Measurements from ENCODE around the gene ACBD3. TPM values are rescaled to one million over a fixed set of nuclear protein-coding genes. Genes with fewer than 3 reads are reported as not detected.

Gene ACBD3
- total RNA-seq, 1 donor, result 72.0 TPM

DNA sequence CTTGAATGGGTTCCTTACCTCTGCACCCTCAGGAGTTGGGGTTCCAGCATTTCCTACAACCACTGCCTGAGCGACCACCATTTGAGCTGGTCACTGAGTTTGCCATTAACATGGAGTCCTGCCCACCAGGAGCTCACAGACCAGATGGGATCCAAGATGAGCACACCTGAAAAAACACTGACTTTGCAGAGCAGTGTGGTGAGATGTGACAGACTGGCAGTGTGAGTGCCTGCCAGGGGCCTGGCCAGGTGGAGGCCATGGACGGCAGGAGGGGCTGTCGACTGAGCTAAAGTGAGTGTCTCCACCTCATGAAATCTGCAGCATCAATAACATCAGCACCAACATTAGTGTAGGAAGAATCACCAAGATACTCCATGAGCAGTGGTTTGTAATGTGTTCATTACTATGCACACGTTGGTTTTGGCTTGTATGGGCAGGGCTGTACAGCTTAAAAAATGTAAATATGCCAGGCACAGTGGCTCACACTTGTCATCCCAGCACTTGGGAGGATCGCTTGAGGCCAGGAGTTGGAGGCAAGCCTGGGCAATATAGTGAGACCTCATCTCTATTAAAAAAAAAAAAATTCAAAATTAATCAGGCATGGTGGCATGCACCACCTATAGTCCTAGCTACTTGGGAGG, 24.8 kb upstream of the ACBD3 start:
- DNase-seq (ENCODE audit: low read depth), result no peak
- no peak overlapping the region for H3K4me3 ChIP-seq (ENCODE audit: low read depth, low read length)
- TF ChIP-seq, protein P1, sequence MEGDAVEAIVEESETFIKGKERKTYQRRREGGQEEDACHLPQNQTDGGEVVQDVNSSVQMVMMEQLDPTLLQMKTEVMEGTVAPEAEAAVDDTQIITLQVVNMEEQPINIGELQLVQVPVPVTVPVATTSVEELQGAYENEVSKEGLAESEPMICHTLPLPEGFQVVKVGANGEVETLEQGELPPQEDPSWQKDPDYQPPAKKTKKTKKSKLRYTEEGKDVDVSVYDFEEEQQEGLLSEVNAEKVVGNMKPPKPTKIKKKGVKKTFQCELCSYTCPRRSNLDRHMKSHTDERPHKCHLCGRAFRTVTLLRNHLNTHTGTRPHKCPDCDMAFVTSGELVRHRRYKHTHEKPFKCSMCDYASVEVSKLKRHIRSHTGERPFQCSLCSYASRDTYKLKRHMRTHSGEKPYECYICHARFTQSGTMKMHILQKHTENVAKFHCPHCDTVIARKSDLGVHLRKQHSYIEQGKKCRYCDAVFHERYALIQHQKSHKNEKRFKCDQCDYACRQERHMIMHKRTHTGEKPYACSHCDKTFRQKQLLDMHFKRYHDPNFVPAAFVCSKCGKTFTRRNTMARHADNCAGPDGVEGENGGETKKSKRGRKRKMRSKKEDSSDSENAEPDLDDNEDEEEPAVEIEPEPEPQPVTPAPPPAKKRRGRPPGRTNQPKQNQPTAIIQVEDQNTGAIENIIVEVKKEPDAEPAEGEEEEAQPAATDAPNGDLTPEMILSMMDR (IDR thresholded peaks at IDR 0.05; ENCODE audit: insufficient read depth, low read length), result no peak

DNA sequence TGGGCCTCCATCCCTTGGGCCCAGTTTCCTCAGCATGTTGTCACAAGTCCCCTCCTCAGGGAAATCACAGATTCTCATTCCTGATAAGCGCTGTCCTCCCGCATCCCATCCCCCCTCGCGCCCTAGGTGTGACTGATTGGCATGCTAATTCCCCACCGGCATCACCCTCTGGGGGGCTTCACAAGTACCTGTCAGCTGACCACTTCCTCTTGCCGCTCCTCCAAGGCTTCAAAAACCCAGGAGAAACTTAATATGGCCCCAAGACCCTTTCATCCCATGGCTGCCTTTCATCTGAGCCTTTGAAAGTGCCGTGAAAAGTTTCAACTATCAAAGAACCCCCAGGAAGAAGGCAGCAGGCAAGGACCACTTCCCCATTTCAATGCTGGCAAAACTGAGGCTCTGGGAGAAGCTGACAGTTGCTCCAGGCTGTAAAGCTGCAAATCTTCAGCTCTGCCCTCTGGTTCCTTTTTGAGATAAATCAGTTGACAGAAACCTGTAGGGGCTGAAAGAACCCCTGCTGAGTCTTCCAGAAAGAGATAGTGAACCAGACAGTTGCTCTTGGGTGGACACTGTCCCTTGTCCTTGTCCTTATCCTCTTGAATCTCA, 24.1 kb upstream of the ACBD3 start:
- TF ChIP-seq, protein P1 (IDR thresholded peaks at IDR 0.05; ENCODE audit: insufficient read depth, low read length), result no peak
- no peak for DNase-seq (ENCODE audit: low read depth)
- no peak overlapping the region for H3K4me3 ChIP-seq (ENCODE audit: low read depth, low read length)

DNA sequence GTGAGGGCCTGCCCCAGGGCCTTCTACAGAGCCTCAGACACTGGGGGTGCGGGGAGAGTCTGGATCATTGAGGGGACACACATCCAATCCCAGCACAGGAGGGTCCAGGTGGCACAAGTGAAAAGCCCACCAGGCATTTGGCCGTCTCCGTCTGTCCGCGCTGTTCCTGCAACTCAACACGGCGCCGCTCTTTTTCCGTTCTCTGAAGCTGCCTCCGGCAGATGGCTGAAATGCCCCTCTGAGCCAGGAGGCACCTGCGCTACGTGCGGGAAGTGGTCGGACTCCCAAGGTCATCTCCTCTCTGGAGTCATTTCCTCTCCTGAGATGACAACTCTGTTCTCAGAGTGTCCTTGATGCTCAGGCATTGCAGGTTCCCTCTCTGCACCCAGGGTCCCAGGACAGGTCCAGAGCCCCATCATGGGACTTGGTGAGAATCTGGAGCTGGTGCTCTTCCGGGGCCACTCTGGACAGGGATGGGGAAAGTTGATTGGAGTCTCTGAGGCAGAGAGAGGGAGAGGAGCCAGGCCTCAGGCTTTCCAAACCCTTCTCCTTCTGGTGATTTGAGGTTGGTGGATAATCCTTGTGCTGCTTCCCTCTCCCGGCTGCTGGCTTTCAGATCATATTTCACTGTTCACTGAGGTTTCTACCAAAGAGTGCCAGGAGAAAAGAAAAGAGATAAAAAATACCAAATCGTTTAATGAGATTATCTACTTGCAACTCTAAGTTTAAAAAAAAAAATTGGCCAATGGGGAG, 22.9 kb upstream of the ACBD3 start:
- DNase-seq (ENCODE audit: low read depth), result no peak
- TF ChIP-seq, protein P1 (IDR thresholded peaks at IDR 0.05; ENCODE audit: insufficient read depth, low read length), result no peak
- H3K4me3 ChIP-seq (ENCODE audit: low read depth, low read length), result no peak overlapping the region

DNA sequence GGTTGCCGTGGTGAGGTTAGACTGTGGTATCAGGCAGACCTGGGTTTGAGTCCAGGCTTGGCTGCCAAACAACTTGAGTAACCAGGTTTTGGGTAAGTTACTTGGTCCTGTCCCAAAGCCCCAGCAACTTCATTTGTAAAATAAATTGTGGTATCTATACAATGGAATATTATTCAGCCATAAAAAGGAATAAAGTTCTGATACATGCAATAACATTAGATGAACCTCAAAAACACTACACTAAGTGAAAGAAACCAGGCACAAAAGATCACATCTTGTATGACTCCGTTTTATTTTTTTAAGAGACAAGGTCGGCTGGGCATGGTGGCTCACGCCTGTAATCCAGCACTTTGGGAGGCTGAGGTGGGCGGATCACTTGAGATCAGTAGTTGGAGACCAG, 20.5 kb upstream of the ACBD3 start:
- TF ChIP-seq, protein P1 (IDR thresholded peaks at IDR 0.05; ENCODE audit: insufficient read depth, low read length), result no peak
- no peak overlapping the region for H3K4me3 ChIP-seq (ENCODE audit: low read depth, low read length)
- DNase-seq (ENCODE audit: low read depth), result no peak

DNA sequence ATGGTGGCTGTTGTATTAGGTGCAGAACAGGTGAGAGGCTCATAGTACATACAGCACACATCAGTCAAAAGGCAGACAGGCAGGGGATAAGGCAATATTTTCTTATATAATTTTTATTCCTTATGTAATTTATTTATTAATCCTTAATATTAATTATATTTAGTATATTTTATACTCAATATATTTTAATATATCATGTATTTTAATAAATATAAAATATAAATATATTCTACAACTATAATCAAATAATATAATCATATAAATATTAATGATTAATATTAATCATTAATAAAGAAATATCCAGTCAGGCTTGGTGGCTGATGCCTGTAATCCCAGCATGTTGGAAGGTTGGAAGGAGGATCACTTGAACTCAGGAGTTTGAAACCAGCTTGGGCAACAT, 17.7 kb upstream of the ACBD3 start:
- TF ChIP-seq, protein P1 (IDR thresholded peaks at IDR 0.05; ENCODE audit: insufficient read depth, low read length), result no peak
- H3K4me3 ChIP-seq (ENCODE audit: low read depth, low read length), result no peak overlapping the region
- DNase-seq (ENCODE audit: low read depth), result no peak

DNA sequence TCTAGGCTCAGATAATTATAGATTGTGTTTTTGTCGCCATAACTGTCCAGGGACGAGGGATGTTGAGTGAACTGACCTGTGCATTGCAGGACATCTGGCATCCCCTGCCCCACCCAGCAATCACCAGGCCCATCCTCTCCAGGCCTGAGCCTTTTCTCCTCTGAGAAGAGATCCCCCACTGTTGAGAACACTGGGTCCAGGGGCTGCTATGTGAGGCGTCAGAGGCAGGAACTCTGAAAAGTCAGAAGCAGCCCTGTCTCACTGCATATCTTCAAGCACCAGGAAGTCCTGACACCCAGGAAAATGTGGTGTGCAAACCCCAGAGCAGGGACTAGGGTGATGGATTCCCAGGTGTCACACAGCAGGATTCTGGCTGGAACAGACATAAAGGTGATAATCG, 17.1 kb upstream of the ACBD3 start:
- DNase-seq (ENCODE audit: low read depth), result no peak
- TF ChIP-seq, protein P1 (IDR thresholded peaks at IDR 0.05; ENCODE audit: insufficient read depth, low read length), result no peak
- no peak overlapping the region for H3K4me3 ChIP-seq (ENCODE audit: low read depth, low read length)
